K562 treated with DMSO at 1 percent for 24 hours (cell line): ENCODE results near the gene ACOT8. TPM values are rescaled to one million over a fixed set of nuclear protein-coding genes. Genes with fewer than 3 reads are reported as not detected.

Source experiments
- total RNA-seq: library from RNA; unstranded; fragments of 300-600 nt; gene quantifications from 2 replicates; pipeline ENCODE4 v1.2.3, GENCODE V29; 2022; ENCODE audit warnings: low read depth; ENCODE audit not compliant: insufficient read depth

The ACOT8 gene
- total RNA-seq = 79.1 and 83.5 TPM in 2 replicates

GRCh38 chr20:45857114-45857881 lies at the start of gene ACOT8, which contains the start of gene ZSWIM3:
TSS of gene ACOT8 (minus strand) at chr20:45857392. CDS start at chr20:45857315, 77 bp downstream.
TSS of gene ZSWIM3 (plus strand) at chr20:45857614. CDS start at chr20:45857826, 212 bp downstream.

GRCh38 chr20:45890985-45891983 lies 34.1 kb upstream of the ACOT8 start, which contains the start of the genes CTSA and NEURL2:
TSS of gene CTSA (plus strand) at chr20:45891335. CDS start at chr20:45891569, 234 bp downstream.
TSS of gene NEURL2 (minus strand) at chr20:45891208. CDS start at chr20:45890991, 217 bp downstream.

GRCh38 chr20:45887346-45887715 lies 30.1 kb upstream of the ACOT8 start, which contains the start of gene SPATA25:
TSS of gene SPATA25 (minus strand) at chr20:45887622. CDS start at chr20:45887590, 32 bp downstream.

GRCh38 chr20:45880988-45881788 lies 24.0 kb upstream of the ACOT8 start, which contains the start of gene ZSWIM1:
TSS of gene ZSWIM1 (plus strand) at chr20:45881227. CDS start at chr20:45882593, 1,366 bp downstream.

GRCh38 chr20:45833030-45833882 lies 23.9 kb downstream of the ACOT8 start, which contains the start of gene SNX21:
TSS of gene SNX21 (plus strand) at chr20:45833799. CDS start at chr20:45833920, 121 bp downstream.

GRCh38 chr20:45827030-45827652 lies 30.1 kb downstream of the ACOT8 start, which contains the start of gene TNNC2:
TSS of gene TNNC2 (minus strand) at chr20:45827312. CDS start at chr20:45827248, 64 bp downstream.

GRCh38 chr20:45812157-45813005 lies 44.8 kb downstream of the ACOT8 start, which contains the start of gene UBE2C:
TSS of gene UBE2C (plus strand) at chr20:45812644. CDS start at chr20:45812696, 52 bp downstream.

Other genes starting within 250 kb of the ACOT8 start
- gene WFDC10A, start 227.7 kb downstream of the ACOT8 start, total RNA-seq = not detected in 2 replicates
- not detected in 2 replicates for gene WFDC9, start 226.1 kb downstream of the ACOT8 start, total RNA-seq
- not detected in 2 replicates for gene WFDC11, start 187.2 kb downstream of the ACOT8 start, total RNA-seq
- not detected in 2 replicates for gene WFDC13, start 155.4 kb downstream of the ACOT8 start, total RNA-seq
- not detected in 2 replicates for gene WFDC10B, start 152.4 kb downstream of the ACOT8 start, total RNA-seq
- gene SPINT4, start 135.0 kb downstream of the ACOT8 start, total RNA-seq = not detected in 2 replicates
- not detected in 2 replicates for gene WFDC3, start 65.5 kb downstream of the ACOT8 start, total RNA-seq
- gene DNTTIP1, start 65.4 kb downstream of the ACOT8 start, total RNA-seq = 43.2 and 49.6 TPM in 2 replicates
- gene UBE2C, start 44.7 kb downstream of the ACOT8 start, total RNA-seq = 1.1 and 1.4 TPM in 2 replicates
- 0.63 TPM in 1 of 2 replicates, not detected in the other for gene TNNC2, start 30.1 kb downstream of the ACOT8 start, total RNA-seq
- 4.5 and 9.1 TPM in 2 replicates for gene SNX21, start 23.6 kb downstream of the ACOT8 start, total RNA-seq
- gene ZSWIM3, start 222 bp upstream of the ACOT8 start, total RNA-seq = 6.3 and 7.3 TPM in 2 replicates
- 14.3 and 14.4 TPM in 2 replicates for gene ZSWIM1, start 23.8 kb upstream of the ACOT8 start, total RNA-seq
- gene SPATA25, start 30.2 kb upstream of the ACOT8 start, total RNA-seq = 1.8 TPM in 2 replicates
- gene NEURL2, start 33.8 kb upstream of the ACOT8 start, total RNA-seq = 5.7 and 6.2 TPM in 2 replicates
- 89.9 and 90.0 TPM in 2 replicates for gene CTSA, start 33.9 kb upstream of the ACOT8 start, total RNA-seq
- 25.1 and 27.9 TPM in 2 replicates for gene PLTP, start 54.8 kb upstream of the ACOT8 start, total RNA-seq
- 34.6 and 41.6 TPM in 2 replicates for gene PCIF1, start 77.3 kb upstream of the ACOT8 start, total RNA-seq
- 12.7 and 16.1 TPM in 2 replicates for gene ZNF335, start 114.8 kb upstream of the ACOT8 start, total RNA-seq
- gene MMP9, start 151.5 kb upstream of the ACOT8 start, total RNA-seq = 0.29 TPM in 1 of 2 replicates, not detected in the other
- 16.6 and 17.4 TPM in 2 replicates for gene SLC12A5, start 171.8 kb upstream of the ACOT8 start, total RNA-seq
- 20.7 and 23.0 TPM in 2 replicates for gene NCOA5, start 232.6 kb upstream of the ACOT8 start, total RNA-seq